CD4-positive, alpha-beta T cell treated with Interleukin-12 subunit alpha and Interleukin-12 subunit beta, for 1 hour (primary cell): ENCODE data around the gene ICE1.
"Not testable (repeated sequence)": the region's sequence is repeated elsewhere in the genome, so short reads cannot be mapped to it uniquely, and the experiment has no call there.

Experiments used
- DNase-seq: peaks from one replicate; pipeline ENCODE4 v3.0.0-alpha.2; 2020

ICE1 gene

DNA sequence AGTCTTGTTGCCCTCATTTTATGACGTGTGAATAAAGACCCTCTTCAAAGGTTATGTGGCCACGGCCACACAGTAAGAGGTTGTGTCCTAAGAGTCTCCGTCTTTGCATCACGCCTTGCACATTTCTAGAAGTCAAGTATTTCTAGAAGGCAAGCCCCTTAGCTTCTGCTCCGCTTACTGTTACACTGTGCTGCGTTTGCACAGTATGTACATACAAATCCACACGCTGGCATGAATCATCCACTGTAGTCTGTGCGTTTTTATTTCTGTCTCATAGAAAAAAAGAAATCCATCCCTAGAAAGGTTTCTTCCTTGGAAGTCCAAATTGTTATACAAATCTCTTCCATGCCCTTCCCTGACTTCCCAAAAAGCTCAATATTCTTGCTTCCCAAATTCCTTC lies 21.4 kb upstream of the ICE1 start:
- no peak for DNase-seq

DNA sequence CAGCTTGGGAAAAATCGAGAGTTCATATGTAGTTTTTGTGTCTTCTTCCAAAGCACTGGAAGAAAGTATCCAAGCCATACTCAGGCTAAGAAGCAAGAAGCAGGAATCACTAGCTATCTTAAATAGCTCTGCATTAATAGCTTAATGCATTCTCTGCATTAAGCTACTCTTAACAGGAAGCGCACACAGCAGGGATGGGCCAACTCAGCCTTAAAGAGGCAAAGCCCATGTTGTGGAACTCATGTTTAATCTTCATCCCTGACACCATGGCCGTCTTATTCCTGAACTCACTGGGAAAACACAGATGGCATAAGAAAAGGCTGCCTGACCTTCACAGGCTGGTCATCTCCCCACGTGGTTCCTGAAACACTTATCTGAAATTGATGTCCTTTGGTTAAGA lies 18.7 kb upstream of the ICE1 start:
- no peak for DNase-seq

- DNase-seq: no peak
Observed at GRCh38 chr5:5404381-5404780, 18.1 kb upstream of the ICE1 start.

GRCh38 chr5:5405441-5405840 lies 17.0 kb upstream of the ICE1 start:
- DNase-seq: no peak

- DNase-seq: no peak
Observed at GRCh38 chr5:5407924-5408323, 14.6 kb upstream of the ICE1 start.

DNA sequence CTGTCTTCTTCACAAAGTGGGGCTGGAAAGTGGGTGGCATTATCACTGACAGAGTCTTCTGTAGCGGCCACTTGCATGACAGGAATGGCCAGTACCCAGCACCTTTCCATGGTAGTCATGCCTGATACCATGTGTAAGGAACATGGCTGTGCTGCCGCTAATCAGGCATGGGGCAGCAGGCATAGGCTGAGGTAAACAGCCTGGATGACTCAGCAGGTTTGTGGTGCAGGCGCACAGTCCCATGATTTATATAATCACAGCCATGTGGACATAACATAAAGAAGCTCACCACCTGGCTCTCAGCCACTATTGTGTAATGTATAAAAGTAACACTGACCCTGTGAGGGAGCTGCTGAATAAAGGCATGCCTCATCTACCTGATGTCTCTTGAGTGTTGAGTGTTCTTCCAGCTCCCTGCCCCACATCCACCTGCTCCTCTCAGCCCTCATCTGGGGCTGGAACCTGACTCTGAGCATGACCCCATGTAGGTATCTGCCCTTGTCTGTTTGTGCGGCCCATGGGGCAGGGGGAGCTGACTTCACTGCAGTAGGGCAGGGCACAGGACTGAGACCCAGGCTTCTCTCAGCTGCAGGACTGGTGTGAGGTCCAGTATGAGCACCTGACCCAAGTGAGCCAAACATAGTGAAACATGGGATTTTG lies 13.2 kb upstream of the ICE1 start:
- no peak for DNase-seq

GRCh38 chr5:5413856-5414255 lies 8.6 kb upstream of the ICE1 start:
- not testable (repeated sequence) for DNase-seq

- no peak for DNase-seq
Observed at GRCh38 chr5:5414999-5415398, 7.5 kb upstream of the ICE1 start.

DNA sequence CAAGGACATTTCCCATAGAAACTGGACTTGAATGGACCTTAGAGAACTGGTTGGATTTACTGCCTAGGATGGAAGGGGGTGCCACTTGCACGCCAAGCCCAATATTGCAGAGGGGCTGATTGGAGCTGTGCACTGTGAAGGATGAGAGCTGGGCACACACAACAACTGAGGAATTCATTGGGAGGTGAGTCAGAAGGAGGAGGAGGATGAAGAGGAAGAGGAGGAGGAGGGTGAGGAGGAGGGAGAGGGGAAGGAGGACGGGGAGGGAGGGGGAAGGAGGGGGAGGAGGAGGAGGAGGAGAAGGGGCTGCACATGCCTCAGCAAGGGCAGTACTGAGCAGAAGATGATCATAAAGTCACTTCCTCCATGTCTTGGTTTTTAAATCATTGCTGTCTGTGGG lies 5.7 kb upstream of the ICE1 start:
- DNase-seq: no peak

GRCh38 chr5:5418006-5418405 lies 4.5 kb upstream of the ICE1 start:
- no peak for DNase-seq

DNA sequence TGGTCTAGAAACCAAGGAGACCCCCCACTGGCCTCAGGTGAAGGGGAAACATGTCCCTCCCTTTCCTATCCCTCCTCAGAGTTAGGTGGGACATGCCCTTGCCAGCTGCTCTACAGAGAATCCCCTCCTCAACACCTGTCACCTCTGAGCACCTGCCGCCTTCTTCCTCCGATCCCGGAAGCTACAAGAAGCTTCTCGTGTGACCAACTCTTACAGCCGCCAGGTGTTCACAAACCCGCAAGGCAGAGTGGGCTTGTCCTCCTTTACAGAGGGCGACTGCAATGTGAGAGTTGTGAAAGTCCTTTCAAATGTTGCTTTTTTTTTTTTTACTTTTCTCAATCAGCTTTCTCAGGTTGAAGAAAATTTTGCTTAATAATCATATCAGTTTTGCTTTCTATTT lies 3.7 kb upstream of the ICE1 start:
- no peak for DNase-seq

- DNase-seq: no peak
Observed at GRCh38 chr5:5419291-5420210, 2.9 kb upstream of the ICE1 start.

DNA sequence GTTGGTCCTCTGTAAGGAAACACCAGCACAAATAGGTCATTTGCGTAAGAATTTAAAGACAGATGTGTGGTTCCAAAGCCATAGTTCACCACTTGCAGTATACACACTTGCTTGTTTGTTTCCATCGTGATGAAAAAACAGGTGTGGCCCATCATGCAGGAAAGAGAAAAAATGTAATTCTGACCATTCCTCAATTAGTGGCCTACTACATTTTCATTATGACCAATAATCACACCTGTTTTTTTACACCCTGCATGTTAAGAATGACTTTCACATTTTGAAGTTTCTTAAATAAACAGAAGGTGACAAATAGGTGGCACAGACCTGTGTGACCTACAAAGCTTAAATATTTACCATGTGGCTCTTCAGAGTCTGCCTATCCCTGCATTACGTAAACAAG lies 2.2 kb upstream of the ICE1 start:
- DNase-seq: no peak

DNA sequence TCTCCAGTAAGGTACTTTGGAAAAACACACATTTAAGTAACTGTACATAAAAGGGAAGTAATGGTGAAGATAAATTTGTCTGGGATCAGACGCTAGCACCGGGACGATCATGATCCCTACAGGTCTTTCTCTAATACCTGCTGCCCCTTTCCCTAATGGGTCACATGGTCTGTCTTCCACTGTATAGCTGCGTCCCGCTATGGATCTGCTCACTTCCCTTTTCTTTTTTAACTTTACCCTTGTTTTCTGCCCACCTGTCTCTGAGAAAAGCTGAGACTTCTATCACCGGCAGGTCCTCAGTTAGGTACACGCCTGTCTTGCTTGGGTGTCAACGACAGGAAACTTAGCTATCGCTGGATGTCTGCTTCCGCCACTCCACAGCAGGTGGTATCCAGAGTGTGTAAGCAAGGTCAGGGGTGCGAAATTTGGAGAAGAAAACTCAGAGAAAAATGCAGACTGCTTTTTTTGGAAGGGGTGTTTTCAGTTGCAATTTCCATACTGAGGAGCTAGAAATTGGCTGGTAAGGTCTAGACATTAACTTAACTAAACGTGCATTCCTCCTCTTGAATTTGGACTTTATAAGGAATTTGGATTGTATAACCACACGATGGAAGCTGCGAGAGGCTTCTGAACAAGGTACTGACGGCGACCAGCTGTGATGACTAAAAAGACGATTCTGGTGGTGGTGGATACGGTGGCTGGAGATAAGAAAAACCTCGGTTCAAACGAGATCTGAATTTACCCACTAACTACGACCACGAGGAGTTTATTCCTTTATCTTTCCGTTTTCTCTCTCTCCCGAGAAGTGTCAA lies 1.1 kb upstream of the ICE1 start:
- DNase-seq: peak; percentile 36

DNA sequence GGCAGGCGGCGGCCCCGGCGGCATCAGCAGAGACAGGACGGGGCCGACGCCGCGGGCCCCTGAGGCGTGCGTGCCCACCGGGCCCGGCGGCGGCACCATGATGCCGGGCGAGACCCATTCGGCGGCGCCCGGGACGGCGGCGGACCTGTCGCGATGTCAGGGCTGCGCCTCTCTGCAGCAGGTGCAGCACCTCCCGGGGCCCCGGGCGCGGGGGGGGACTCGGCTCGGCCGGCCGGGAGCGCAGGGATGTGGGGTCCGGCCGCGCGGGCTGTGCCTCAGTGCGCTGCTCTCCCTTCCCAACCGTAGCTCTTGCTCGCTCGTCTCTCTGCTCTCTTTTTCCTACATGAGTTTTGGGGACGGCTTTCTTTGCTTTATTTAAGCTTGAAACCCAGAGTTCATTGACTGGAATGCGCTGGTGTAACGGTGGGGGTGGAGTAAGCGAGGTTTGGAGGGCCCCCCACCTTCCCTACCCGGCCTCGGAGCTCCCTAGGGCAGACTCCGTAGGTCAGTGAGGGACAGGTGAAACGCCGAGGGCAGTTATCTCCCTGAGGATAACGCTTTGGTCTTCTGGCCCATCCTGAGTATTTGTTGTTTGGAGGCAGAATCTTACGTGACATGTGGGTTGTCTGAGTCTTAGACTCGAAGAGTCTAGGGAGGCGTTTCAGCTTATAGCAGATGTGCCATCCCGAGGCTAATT lies 490 bp downstream of the ICE1 start:
- DNase-seq: no peak

- no peak for DNase-seq
Observed at GRCh38 chr5:5423586-5423985, 1.1 kb downstream of the ICE1 start.

DNA sequence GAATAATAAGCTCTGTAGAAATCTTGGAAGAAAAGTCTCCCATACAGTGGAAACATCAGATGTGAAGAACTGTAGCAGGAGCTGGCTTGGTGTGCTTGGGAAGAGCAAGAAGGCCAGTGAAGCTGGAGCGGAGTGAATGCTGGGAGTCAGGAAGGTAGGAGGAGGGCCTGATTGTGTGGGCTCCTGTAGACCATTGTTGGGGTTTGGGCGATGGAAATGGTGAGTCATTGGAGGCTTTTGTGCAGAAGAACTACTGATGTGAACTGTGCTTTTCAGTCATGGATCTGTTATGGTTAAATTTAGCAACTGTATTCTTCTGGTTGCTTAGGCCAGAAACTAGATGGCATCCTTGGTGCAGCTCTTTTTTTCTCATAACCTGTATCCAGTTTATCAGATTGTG lies 2.3 kb downstream of the ICE1 start:
- DNase-seq: no peak

- no peak for DNase-seq
Observed at GRCh38 chr5:5430136-5430535, 7.7 kb downstream of the ICE1 start.

GRCh38 chr5:5432020-5432707 lies 9.7 kb downstream of the ICE1 start:
- no peak for DNase-seq

DNA sequence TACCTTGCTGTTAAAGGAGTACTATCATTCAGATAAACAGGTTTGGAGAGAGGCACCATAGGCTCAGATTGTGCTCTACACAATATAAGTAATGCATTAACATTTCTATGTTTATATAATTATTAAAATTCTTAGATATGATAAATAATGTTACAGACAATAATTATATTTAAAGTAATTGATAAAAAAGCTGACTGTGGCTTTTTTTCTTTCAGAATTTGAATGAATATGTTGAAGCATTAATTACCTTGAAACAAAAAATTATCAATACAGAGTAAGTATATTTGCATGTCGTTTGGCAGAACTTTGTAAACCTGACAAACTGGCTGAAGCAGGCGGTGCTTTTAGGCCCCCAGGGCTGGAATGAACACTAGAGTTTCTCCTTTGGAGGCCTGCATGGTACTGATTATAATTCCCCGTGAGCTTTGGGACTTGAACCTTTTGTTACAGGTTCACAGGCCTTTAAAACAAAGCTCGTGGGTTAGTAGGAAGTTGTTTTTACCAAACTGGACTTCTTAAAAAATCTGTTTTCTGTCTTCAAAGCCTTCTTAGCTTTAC lies 13.8 kb downstream of the ICE1 start:
- no peak for DNase-seq

DNA sequence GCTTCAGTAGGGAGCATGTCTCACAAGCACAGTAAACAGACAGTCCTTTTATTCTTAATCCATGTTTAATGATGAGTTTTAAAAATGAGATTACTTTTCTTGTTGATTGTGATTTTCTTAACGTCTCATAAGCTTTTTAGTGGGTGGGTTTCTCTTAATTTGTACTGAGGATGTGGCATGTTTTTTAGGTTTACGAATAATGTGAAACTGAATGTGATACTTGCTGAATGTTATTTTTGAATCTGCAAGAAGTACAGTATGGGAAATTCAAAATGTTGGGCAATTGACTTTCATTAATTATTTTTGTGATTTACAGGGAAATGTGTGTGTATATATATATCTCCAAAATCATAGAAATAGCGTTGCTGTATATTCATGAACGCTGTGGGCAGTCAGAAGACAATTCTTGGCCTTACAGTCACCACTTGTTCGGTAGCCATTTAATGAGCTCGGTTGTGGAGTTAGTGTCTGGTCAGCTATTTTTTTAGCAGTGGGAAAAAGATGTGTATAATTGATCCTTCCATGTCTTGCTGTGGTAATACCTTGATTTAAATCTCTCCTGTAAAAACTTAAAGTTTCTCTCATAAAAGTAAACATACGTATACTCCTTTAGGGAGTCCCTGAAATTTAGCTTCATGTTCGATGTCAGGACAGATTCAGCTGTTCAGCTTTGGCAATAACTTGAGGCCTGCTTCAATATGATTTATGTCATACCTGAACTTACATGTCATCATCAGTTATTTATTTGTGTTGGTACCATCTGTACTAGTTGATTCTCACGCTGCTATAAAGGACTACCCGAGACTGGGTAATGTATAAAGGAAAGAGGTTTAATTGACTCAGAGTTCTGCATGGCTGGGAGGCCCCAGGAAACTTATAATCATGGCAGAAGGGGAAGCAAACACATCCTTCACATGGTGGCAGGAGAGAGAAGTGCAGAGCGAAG lies 15.0 kb downstream of the ICE1 start:
- no peak for DNase-seq
